ENCODE results near the gene AIP. TPM values are rescaled to one million over a fixed set of nuclear protein-coding genes. Genes with fewer than 3 reads are reported as not detected.

The AIP gene
- total and polyA plus RNA-seq, 2 donors from 2014 or later, result 61.5 to 135 TPM

GRCh38 chr11:67505605-67506396 lies 23.0 kb downstream of the AIP start:
- Histone ChIP-seq H3K9ac (ENCODE audit: low read length in 3 of 3) (peak overlapping the region in 1 of 3 donors; percentile 87), H3K36me3 (ENCODE audit: control insufficient read depth in 2 of 3, insufficient read depth in 3 of 3, low read length in 3 of 3) (peaks cover 0 to 15% (median 5%) of the 10 kb centered on the region in 3 donors), H3K27ac (ENCODE audit: low read depth in 2 of 2, low read length in 2 of 2) (peak overlapping the region; percentile 97 to 98), H3K27me3 (ENCODE audit: control insufficient read depth, insufficient read depth, low read length) (no peaks in the 10 kb centered on the region), H3K4me1 (ENCODE audit: control insufficient read depth in 2 of 3, insufficient read depth in 2 of 3, low read depth in 1 of 3, low read length in 3 of 3) (peaks cover 0 to 31% (median 21%) of the 10 kb centered on the region in 3 donors), H3K4me3 (ENCODE audit: low read length in 3 of 3) (peak overlapping the region in 2 of 3 donors; percentile 78), H3K9me3 (ENCODE audit: control insufficient read depth in 2 of 3, insufficient read depth in 1 of 3, low read length in 3 of 3) (no peaks in the 10 kb centered on the region)
- intact Hi-C loops (cut with DNase I), result no loop called here
- DNase-seq (peak; percentile 86 to 97 (median 91)), FAIRE-seq (no peak)
- peak; percentile 98 for TF ChIP-seq CTCF (IDR thresholded peaks at IDR 0.05; ENCODE audit: borderline replicate concordance, extremely low read depth, insufficient read depth)

- FAIRE-seq (no peak), DNase-seq (peak in 1 of 5 donors; percentile 81)
- H3K36me3 ChIP-seq (ENCODE audit: control insufficient read depth in 2 of 3, insufficient read depth in 3 of 3, low read length in 3 of 3), result peaks cover 0 to 10% (median 3%) of the 10 kb centered on the region in 3 donors
- no peak for TF ChIP-seq CTCF (IDR thresholded peaks at IDR 0.05; ENCODE audit: borderline replicate concordance, extremely low read depth, insufficient read depth)
- intact Hi-C loops (cut with DNase I), result no loop called here
- H3K4me3 ChIP-seq (ENCODE audit: low read length in 3 of 3), result peak overlapping the region in 2 of 3 donors; percentile 78 to 86
- H3K27me3 ChIP-seq (ENCODE audit: control insufficient read depth, insufficient read depth, low read length), result no peaks in the 10 kb centered on the region
- peak overlapping the region; percentile 97 to 98 for H3K27ac ChIP-seq (ENCODE audit: low read depth in 2 of 2, low read length in 2 of 2)
- peak overlapping the region in 1 of 3 donors; percentile 87 for H3K9ac ChIP-seq (ENCODE audit: low read length in 3 of 3)
- H3K4me1 ChIP-seq (ENCODE audit: control insufficient read depth in 2 of 3, insufficient read depth in 2 of 3, low read depth in 1 of 3, low read length in 3 of 3), result peaks cover 0 to 31% (median 21%) of the 10 kb centered on the region in 3 donors
- H3K9me3 ChIP-seq (ENCODE audit: control insufficient read depth in 2 of 3, insufficient read depth in 1 of 3, low read length in 3 of 3), result no peaks in the 10 kb centered on the region
Observed at GRCh38 chr11:67506426-67507051, 23.7 kb downstream of the AIP start.

GRCh38 chr11:67507242-67507863 lies 24.5 kb downstream of the AIP start:
- FAIRE-seq (no peak), DNase-seq (peak in 1 of 5 donors; percentile 58)
- Histone ChIP-seq H3K9me3 (ENCODE audit: control insufficient read depth in 2 of 3, insufficient read depth in 1 of 3, low read length in 3 of 3) (no peaks in the 10 kb centered on the region), H3K4me1 (ENCODE audit: control insufficient read depth in 2 of 3, insufficient read depth in 2 of 3, low read depth in 1 of 3, low read length in 3 of 3) (peaks cover 0 to 31% (median 21%) of the 10 kb centered on the region in 3 donors), H3K27me3 (ENCODE audit: control insufficient read depth, insufficient read depth, low read length) (no peaks in the 10 kb centered on the region), H3K27ac (ENCODE audit: low read depth in 2 of 2, low read length in 2 of 2) (peak overlapping the region; percentile 98 to 100), H3K36me3 (ENCODE audit: control insufficient read depth in 2 of 3, insufficient read depth in 3 of 3, low read length in 3 of 3) (peaks cover 0 to 4% (median 2%) of the 10 kb centered on the region in 3 donors), H3K4me3 (ENCODE audit: low read length in 3 of 3) (peak overlapping the region; percentile 71 to 86 (median 78)), H3K9ac (ENCODE audit: low read length in 3 of 3) (peak overlapping the region; percentile 48 to 87 (median 81))
- intact Hi-C loops (cut with DNase I), result no loop called here
- TF ChIP-seq CTCF (IDR thresholded peaks at IDR 0.05; ENCODE audit: borderline replicate concordance, extremely low read depth, insufficient read depth), result no peak

All from kidney (tissue), 14 donors.